Ramos (cell line): ENCODE measurements around the gene RAD17.
"Not testable (repeated sequence)": the region's sequence is repeated elsewhere in the genome, so short reads cannot be mapped to it uniquely, and the experiment has no call there.

Experiments
- in situ Hi-C: fragments of 300-500 bp; cut with MboI; formaldehyde crosslinking; loops from one replicate; pipeline ENCODE4 v1.14.3; 2022; ENCODE audit warnings: low sequenced_read_pairs; ENCODE audit not compliant: unreplicated experiment

The RAD17 gene, protein sequence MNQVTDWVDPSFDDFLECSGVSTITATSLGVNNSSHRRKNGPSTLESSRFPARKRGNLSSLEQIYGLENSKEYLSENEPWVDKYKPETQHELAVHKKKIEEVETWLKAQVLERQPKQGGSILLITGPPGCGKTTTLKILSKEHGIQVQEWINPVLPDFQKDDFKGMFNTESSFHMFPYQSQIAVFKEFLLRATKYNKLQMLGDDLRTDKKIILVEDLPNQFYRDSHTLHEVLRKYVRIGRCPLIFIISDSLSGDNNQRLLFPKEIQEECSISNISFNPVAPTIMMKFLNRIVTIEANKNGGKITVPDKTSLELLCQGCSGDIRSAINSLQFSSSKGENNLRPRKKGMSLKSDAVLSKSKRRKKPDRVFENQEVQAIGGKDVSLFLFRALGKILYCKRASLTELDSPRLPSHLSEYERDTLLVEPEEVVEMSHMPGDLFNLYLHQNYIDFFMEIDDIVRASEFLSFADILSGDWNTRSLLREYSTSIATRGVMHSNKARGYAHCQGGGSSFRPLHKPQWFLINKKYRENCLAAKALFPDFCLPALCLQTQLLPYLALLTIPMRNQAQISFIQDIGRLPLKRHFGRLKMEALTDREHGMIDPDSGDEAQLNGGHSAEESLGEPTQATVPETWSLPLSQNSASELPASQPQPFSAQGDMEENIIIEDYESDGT

DNA sequence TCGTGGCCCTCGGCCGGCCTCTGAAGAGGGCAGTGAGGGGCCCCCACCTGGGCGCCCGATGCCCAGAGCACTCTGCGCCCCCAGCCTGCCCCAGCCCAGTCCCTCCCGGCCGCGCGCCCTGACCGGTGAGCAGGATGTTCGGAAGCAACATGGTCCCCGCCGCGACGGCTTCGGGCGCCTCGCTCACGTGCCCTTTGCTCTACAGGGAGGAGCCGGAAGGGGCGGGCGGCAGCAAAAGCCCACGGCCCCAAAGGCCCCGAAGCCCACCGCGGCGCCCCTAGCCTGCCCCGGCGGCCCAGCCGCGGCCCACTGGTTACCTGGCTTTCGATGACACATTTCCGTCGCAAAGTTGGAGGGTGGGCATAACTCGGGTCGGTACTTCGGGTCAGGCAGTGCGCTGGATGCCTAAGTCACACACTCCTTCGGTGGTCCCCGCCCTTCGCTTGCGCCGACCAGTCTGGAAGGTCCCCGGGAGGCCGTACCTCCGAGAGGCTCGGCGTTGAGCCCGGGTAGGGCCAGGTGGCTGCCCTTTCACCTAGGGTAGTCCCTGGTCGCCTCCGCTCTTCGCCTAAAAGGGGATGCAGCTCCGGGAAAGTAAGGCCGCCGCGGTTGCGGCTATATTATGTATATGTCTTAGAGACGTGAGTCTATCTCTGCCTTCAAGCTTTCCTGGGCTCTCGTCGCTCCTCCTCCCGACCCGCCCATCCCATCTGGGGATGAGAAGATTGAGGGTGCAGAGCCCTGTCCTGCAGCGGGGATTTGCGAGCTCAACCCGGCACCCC is at the start of gene RAD17, which contains the start of the genes AK6 and TAF9:
RAD17 (plus strand) TSS at position 479 of the 782 bp plus-strand sequence. CDS start 2,391 bp downstream, outside the sequence.
AK6 (minus strand) TSS at position 181 of the 782 bp plus-strand sequence; CDS start at position 151, 30 bp downstream.
TAF9 (minus strand) TSS at position 181 of the 782 bp plus-strand sequence. CDS start 3,783 bp downstream, outside the sequence.
- in situ Hi-C loops: no loop called here

DNA sequence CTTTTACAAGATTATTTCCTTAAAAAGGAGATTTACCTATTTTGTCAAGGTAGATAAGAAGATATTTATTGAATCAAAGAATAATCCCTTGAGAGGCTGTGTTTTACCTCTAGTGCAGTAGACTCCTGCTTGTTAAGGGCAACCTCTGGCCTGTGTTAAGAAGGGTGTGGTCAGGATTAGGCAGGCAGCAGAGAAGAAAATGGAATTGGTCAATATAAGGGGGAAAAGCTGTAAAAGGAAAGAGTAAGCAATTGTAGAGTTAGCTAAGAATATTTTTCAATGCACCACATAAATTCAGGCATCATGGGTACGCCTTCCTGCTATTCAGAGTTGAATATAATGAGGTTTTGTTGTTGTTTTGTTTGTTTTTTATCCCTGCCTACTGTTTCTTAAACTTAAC is 43.3 kb upstream of the RAD17 start:
- in situ Hi-C loops: no loop called here

GRCh38 chr5:69329905-69330489 is 39.6 kb upstream of the RAD17 start:
- in situ Hi-C loops: no loop called here

GRCh38 chr5:69331528-69332445 is 37.8 kb upstream of the RAD17 start:
- in situ Hi-C loops: no loop called here

DNA sequence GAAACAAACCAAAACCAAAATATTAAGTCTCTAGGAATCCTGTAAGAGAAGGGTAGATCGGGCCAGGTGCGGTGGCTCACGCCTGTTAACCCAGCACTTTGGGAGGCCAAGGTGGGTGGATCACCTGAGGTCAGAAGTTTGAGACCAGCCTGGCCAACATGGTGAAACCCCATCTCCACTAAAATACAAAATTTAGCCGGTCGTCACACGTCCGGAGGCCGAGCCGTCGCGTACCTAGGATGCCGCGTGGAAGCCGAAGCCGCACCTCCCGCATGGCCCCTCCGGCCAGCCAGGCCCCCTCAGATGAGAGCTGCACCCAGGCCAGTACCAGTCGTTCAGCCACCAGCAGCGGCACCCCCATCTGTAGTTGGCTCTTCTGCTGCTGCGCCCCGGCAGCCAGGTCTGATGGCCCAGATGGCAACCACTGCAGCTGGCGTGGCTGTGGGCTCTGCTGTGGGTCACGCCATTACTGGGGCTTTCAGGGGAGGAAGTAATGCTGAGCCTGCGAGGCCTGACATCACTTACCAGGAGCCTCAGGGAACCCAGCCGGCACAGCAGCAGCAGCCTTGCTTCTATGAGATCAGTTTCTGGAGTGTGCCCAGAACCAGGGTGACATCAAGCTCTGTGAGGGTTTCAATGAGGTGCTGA is 35.8 kb upstream of the RAD17 start:
- in situ Hi-C loops: not testable (repeated sequence)

- in situ Hi-C loops: no loop called here
These were observed 34.8 kb upstream of the RAD17 start for GRCh38 chr5:69334793-69335268.

- in situ Hi-C loops: no loop called here
These were observed 34.2 kb upstream of the RAD17 start for GRCh38 chr5:69335341-69335935.

GRCh38 chr5:69341520-69342161 is 28.0 kb upstream of the RAD17 start:
- in situ Hi-C loops: no loop called here

DNA sequence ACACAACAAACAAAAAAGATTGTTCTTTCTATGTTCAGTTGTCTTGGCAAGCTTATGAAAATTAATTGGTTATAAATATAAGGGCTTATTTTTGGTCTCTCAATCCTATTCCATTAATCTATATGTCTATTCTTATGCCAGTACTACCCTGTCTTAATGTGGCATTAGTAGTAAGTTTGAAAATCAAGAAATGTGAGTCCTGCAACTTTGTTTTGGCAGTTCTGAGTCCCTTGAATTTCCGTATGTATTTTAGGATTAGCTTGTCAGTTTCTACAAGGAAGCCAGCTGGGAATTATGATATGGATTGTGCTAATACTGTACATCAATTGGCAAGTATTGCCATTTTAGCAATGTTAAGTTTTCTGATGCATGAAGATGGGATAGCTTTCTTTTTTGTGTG is 26.5 kb upstream of the RAD17 start:
- in situ Hi-C loops: no loop called here

- in situ Hi-C loops: no loop called here
These were observed 19.0 kb upstream of the RAD17 start for GRCh38 chr5:69350664-69351063.

DNA sequence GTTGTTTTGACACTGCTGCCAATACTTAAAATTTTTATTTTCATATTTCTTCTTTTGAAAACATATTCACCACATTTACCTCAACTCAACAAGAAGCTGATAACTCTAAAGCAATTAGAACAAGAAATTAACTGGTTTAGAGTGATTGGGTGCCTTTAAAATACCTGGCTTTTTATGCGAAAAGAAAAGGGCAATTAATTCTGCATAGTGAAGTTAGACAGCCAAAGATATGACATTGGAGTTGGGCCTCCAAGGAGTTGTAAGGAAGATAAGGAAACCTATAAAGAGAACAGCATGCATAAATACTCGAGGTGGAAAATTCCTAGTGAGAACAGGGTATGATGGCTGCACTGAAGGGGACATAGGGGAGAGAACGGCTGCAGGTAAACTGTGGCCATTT is 9.9 kb upstream of the RAD17 start:
- in situ Hi-C loops: no loop called here

GRCh38 chr5:69360442-69360841 is 9.2 kb upstream of the RAD17 start:
- in situ Hi-C loops: no loop called here

DNA sequence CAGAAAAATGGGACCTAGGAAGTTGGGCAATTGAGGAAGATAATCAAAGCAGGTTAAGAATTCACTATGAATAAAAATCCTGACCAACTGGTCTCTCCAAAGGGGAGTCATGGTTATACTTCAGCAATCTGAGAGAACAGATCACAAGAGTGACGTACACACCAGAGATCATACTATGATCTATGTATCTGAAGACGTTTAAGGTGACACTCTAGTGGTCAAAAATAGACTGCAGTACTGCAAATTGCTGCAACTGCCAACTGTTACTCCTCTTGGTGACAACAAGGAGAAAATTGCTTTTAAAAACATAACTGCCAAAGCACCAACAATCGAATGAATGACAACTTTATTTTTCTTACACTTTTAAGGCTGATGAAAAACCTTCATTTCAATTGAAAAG is 5.2 kb upstream of the RAD17 start:
- in situ Hi-C loops: no loop called here

DNA sequence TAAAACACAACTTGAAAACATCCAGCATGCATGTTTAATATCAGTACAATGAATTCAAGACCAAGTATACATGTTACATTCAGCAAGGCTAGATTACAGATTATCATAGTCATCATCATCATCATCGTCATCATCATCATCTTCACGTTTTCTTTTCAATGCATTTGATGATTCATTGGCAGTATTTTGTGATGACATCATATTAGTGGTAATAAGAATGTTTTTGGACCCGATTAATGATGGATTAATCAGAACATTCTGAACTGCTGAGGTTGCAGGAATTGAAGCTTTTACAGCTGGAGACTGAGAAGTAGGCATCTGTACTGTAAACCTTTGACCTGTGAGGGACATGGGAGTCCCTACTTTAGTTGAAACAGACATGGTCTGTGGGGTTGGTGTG is 4.8 kb upstream of the RAD17 start:
- in situ Hi-C loops: no loop called here

DNA sequence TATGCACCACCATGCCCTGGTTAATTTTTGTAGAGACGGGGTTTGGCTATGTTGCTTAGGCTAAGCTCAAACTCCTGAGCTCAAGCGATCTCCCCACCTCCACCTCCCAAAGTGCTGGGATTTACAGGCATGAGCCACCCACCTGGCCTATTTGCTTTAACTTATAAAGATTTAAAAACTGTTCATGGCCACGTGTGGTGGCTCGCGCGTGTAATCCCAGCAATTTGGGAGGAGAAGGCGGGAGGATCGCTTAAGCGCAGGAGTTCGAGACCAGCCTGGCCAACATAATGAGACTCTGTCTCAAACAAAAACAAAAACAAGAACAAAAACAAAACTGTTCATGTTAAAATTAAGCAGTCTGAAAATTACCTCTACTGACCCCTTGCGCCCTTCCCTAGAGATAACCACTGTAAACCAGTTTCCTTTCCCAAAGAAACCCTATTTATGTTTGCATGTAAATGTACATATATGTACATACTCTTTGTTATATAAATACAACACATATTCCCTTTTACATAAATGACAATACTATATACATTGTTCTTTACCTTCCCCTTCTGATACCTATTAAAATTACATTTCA is 1.8 kb upstream of the RAD17 start:
- in situ Hi-C loops: no loop called here

DNA sequence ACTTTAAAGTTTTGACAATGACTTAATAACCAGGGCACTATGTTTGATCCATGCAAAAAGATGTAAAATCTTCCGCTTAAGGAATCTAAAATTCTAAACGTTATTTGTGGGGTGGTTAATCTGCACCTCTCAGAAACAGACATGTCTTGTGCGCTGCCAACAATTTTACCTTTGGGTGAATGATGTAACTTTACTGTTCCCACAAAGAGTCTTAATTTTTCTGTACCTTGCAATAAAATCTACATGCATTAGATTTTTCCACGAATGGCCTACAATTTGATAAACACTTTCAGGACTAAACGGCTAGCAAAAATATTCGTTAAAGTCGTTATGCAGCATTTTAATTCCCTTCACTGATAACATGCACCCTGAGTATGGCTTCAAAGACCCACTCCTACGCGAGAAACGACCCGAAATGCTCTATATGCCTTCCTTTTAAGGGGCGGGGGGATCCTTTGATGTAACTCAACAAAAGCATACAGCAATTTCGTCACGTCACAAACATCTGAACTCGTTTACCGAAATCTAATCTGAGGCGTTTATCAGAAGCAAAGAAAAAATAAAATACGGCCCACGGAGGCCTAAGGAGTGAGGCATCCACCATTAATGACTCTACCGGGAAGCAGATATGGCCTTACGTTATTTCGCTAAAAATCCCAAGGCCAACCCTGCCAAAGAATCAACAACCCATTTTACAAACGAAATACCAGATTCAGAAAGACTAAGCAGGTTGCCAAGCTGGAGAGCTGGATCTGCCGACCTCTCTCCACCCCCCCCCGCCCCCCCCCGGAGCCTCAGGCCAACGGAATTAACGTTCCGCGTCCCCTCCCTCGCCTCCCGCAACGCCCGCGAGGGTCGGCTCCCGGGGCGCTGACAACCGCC is 919 bp upstream of the RAD17 start:
- in situ Hi-C loops: no loop called here
